ENCODE data around the gene STARD5.

Gene STARD5

DNA sequence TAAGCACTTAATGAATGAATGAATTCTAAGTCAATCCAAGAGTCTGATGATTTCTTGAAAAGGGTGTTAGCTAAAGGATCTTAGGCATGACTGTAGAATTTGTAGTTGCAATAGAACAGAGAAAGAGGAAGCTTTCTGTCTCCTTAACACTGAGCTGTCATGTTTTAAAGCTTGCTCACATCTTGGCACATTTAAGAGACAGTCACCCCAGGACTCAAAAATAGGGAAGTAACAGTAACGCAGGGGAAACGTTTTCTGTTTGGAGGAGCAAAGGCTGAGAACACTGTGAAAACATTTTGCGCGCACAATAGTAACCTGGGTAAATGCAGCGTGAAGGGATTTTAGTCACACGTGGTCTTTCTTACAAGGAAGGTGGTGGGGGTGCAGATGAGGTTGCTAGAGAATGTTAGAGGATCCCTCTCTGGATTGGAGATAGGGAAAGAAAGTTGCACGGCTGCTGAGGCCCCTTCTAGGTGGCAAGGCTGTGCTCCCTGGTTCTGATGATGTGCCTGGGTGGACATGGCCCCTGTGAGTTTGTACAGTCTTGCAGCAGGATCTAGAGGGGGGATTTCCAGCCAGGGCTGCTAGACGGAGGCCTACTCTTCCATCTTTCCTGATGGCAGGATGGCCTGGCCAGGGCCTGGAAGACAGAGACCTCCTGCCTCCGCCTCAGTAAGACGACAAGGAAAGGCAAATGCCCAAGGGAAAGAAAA is 12.0 kb downstream of the STARD5 start:
- no peak for TF ChIP-seq YY1 (IDR thresholded peaks at IDR 0.05; ENCODE audit: low read depth)
- no peak for TF ChIP-seq TAF1 (IDR thresholded peaks at IDR 0.05; ENCODE audit: low read depth)
- TF ChIP-seq, protein P1, sequence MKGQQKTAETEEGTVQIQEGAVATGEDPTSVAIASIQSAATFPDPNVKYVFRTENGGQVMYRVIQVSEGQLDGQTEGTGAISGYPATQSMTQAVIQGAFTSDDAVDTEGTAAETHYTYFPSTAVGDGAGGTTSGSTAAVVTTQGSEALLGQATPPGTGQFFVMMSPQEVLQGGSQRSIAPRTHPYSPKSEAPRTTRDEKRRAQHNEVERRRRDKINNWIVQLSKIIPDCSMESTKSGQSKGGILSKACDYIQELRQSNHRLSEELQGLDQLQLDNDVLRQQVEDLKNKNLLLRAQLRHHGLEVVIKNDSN (IDR thresholded peaks at IDR 0.05), result no peak
- no peak for TF ChIP-seq TEAD4 (IDR thresholded peaks at IDR 0.05)
- no peak for TF ChIP-seq CEBPB (IDR thresholded peaks at IDR 0.05)
- TF ChIP-seq RAD21 (IDR thresholded peaks at IDR 0.05; ENCODE audit: low read depth), result no peak
- no peak for TF ChIP-seq CREB1 (IDR thresholded peaks at IDR 0.05; ENCODE audit: low read depth)
- TF ChIP-seq NFIC (IDR thresholded peaks at IDR 0.05), result no peak
- TF ChIP-seq EGR1 (IDR thresholded peaks at IDR 0.05), result no peak
- TF ChIP-seq, protein P2, sequence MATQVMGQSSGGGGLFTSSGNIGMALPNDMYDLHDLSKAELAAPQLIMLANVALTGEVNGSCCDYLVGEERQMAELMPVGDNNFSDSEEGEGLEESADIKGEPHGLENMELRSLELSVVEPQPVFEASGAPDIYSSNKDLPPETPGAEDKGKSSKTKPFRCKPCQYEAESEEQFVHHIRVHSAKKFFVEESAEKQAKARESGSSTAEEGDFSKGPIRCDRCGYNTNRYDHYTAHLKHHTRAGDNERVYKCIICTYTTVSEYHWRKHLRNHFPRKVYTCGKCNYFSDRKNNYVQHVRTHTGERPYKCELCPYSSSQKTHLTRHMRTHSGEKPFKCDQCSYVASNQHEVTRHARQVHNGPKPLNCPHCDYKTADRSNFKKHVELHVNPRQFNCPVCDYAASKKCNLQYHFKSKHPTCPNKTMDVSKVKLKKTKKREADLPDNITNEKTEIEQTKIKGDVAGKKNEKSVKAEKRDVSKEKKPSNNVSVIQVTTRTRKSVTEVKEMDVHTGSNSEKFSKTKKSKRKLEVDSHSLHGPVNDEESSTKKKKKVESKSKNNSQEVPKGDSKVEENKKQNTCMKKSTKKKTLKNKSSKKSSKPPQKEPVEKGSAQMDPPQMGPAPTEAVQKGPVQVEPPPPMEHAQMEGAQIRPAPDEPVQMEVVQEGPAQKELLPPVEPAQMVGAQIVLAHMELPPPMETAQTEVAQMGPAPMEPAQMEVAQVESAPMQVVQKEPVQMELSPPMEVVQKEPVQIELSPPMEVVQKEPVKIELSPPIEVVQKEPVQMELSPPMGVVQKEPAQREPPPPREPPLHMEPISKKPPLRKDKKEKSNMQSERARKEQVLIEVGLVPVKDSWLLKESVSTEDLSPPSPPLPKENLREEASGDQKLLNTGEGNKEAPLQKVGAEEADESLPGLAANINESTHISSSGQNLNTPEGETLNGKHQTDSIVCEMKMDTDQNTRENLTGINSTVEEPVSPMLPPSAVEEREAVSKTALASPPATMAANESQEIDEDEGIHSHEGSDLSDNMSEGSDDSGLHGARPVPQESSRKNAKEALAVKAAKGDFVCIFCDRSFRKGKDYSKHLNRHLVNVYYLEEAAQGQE (IDR thresholded peaks at IDR 0.05; ENCODE audit: low read depth), result no peak
- TF ChIP-seq EP300 (IDR thresholded peaks at IDR 0.05; ENCODE audit: borderline replicate concordance), result no peak
- no peak for TF ChIP-seq ZBTB7A (IDR thresholded peaks at IDR 0.05; ENCODE audit: low read depth)
- TF ChIP-seq, protein P3, sequence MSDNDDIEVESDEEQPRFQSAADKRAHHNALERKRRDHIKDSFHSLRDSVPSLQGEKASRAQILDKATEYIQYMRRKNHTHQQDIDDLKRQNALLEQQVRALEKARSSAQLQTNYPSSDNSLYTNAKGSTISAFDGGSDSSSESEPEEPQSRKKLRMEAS (IDR thresholded peaks at IDR 0.05), result no peak
- no peak for TF ChIP-seq FOXM1 (IDR thresholded peaks at IDR 0.05; ENCODE audit: borderline replicate concordance, low read depth)
- no peak for TF ChIP-seq TCF12 (IDR thresholded peaks at IDR 0.05; ENCODE audit: low read depth)

DNA sequence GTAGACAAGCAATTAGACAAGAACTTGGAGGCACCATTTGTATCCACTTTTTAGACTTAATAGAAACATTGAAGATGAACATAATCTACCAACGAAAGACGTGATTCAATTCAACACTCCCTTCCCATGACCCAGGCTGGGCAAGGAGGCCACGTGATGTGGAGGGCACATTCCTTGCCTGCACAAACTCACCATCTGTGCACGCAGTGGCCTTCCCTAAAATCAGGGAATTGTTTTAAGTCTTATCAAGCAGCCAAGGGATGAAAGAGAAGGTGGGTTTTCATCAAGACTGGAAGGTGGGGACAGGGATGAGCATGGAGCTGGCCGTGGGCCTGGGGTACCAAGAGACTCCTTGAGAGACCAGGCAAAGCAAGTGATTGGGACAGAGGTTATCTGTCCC is 13.5 kb downstream of the STARD5 start:
- no peak for TF ChIP-seq CEBPB (IDR thresholded peaks at IDR 0.05)
- TF ChIP-seq NFIC (IDR thresholded peaks at IDR 0.05), result no peak
- TF ChIP-seq ZBTB7A (IDR thresholded peaks at IDR 0.05; ENCODE audit: low read depth), result no peak
- TF ChIP-seq, protein P1 (IDR thresholded peaks at IDR 0.05), result no peak
- no peak for TF ChIP-seq TAF1 (IDR thresholded peaks at IDR 0.05; ENCODE audit: low read depth)
- TF ChIP-seq TCF12 (IDR thresholded peaks at IDR 0.05; ENCODE audit: low read depth), result no peak
- TF ChIP-seq RAD21 (IDR thresholded peaks at IDR 0.05; ENCODE audit: low read depth), result no peak
- no peak for TF ChIP-seq EP300 (IDR thresholded peaks at IDR 0.05; ENCODE audit: borderline replicate concordance)
- TF ChIP-seq, protein P3 (IDR thresholded peaks at IDR 0.05), result no peak
- no peak for TF ChIP-seq EGR1 (IDR thresholded peaks at IDR 0.05)
- TF ChIP-seq, protein P2 (IDR thresholded peaks at IDR 0.05; ENCODE audit: low read depth), result no peak
- TF ChIP-seq CREB1 (IDR thresholded peaks at IDR 0.05; ENCODE audit: low read depth), result no peak
- no peak for TF ChIP-seq TEAD4 (IDR thresholded peaks at IDR 0.05)
- TF ChIP-seq YY1 (IDR thresholded peaks at IDR 0.05; ENCODE audit: low read depth), result no peak
- no peak for TF ChIP-seq FOXM1 (IDR thresholded peaks at IDR 0.05; ENCODE audit: borderline replicate concordance, low read depth)

DNA sequence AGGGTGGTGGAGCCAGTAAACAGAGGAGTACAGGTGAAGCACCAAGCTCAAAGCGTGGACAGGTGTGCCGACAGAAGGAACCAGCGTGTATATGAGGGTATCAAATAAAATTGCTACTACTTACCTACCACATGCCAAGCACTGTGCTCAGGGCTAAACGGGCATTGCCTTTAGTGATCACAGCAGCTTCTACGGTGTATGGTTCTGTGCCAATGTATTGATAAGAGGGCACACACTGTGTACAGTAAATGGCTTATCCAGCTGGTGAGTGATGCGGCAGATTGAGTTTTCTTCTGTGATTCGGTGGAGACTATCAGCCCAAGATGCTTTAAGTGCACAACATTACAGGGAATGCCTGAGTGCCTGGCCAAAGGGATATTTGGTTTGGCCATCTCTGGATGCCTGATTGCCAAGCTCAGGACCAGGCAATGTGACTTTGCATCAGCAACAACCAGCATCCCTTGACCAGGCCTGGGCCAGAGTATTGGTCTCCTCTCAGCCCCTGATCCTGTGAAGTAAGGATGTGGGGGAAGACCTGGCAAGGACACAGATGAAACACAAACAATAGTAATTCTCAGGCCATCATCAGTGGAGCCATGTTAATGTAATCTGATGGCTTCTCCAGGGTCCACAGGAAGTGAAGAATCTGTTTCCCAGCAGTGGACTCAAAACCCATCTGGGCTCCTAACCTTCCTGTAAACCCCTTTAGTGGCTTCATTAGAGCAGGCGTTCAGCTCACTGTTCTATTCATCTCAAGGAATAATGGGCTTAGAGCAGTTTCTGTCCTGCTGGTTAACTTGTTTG is 14.1 kb downstream of the STARD5 start:
- TF ChIP-seq NFIC (IDR thresholded peaks at IDR 0.05) (no peak), YY1 (IDR thresholded peaks at IDR 0.05; ENCODE audit: low read depth) (no peak), TEAD4 (IDR thresholded peaks at IDR 0.05) (no peak), CEBPB (IDR thresholded peaks at IDR 0.05) (no peak), CREB1 (IDR thresholded peaks at IDR 0.05; ENCODE audit: low read depth) (no peak), ZBTB7A (IDR thresholded peaks at IDR 0.05; ENCODE audit: low read depth) (no peak), TCF12 (IDR thresholded peaks at IDR 0.05; ENCODE audit: low read depth) (no peak), RAD21 (IDR thresholded peaks at IDR 0.05; ENCODE audit: low read depth) (no peak), TAF1 (IDR thresholded peaks at IDR 0.05; ENCODE audit: low read depth) (no peak), EGR1 (IDR thresholded peaks at IDR 0.05) (no peak), EP300 (IDR thresholded peaks at IDR 0.05; ENCODE audit: borderline replicate concordance) (no peak), FOXM1 (IDR thresholded peaks at IDR 0.05; ENCODE audit: borderline replicate concordance, low read depth) (no peak)
- TF ChIP-seq, protein P3 (IDR thresholded peaks at IDR 0.05), result no peak
- TF ChIP-seq, protein P1 (IDR thresholded peaks at IDR 0.05), result no peak
- TF ChIP-seq, protein P2 (IDR thresholded peaks at IDR 0.05; ENCODE audit: low read depth), result no peak
